ENCODE results near the gene CCR3.

The CCR3 gene

GRCh38 chr3:46215810-46216414 lies 26.3 kb upstream of the CCR3 start:
- no peak for DNase-seq (ENCODE audit: low spot score)
- in situ Hi-C loops (cut with MboI; ENCODE audit: low pct_unique_long_range_greater_than_20kb, low sequenced_read_pairs, unreplicated experiment) = loop anchor here (10.0 kb wide), 1 partner anchor 271 kb away; the partner anchor contains the start of gene CXCR6
- no peak for TF ChIP-seq CTCF (IDR thresholded peaks at IDR 0.05; ENCODE audit: extremely low read depth, insufficient read depth, missing control alignments)

- no peak for DNase-seq (ENCODE audit: low spot score)
- in situ Hi-C loops (cut with MboI; ENCODE audit: low pct_unique_long_range_greater_than_20kb, low sequenced_read_pairs, unreplicated experiment) = loop anchor here (10.0 kb wide), 1 partner anchor 273 kb away; the partner anchor contains the start of gene CXCR6
- TF ChIP-seq CTCF (IDR thresholded peaks at IDR 0.05; ENCODE audit: extremely low read depth, insufficient read depth, missing control alignments) = no peak
Measured at GRCh38 chr3:46218196-46218709, 24.0 kb upstream of the CCR3 start.

- no peak for TF ChIP-seq CTCF (IDR thresholded peaks at IDR 0.05; ENCODE audit: extremely low read depth, insufficient read depth, missing control alignments)
- no peak for DNase-seq (ENCODE audit: low spot score)
- in situ Hi-C loops (cut with MboI; ENCODE audit: low pct_unique_long_range_greater_than_20kb, low sequenced_read_pairs, unreplicated experiment) = no loop called here
Measured at GRCh38 chr3:46221391-46221790, 20.9 kb upstream of the CCR3 start.

DNA sequence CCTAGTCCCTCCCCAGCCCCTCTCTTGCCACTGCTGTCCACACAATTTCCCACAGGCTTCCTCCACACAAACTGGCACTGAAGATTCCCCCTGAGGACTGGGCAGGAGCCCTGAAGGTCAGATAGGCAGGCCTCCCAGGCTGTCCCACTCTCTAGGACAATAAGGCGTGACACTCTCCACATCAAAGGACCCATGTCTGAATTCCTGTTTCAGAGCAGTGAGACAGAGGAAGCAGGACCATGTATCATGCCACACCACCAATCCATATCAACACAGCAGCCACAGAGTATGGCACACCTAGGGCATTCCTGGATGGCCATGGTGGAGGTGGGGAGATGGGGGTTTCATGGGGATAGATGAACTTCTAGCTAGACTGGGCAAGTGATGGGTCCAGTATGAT lies 20.3 kb upstream of the CCR3 start:
- in situ Hi-C loops (cut with MboI; ENCODE audit: low pct_unique_long_range_greater_than_20kb, low sequenced_read_pairs, unreplicated experiment) = no loop called here
- DNase-seq (ENCODE audit: low spot score) = no peak
- no peak for TF ChIP-seq CTCF (IDR thresholded peaks at IDR 0.05; ENCODE audit: extremely low read depth, insufficient read depth, missing control alignments)

DNA sequence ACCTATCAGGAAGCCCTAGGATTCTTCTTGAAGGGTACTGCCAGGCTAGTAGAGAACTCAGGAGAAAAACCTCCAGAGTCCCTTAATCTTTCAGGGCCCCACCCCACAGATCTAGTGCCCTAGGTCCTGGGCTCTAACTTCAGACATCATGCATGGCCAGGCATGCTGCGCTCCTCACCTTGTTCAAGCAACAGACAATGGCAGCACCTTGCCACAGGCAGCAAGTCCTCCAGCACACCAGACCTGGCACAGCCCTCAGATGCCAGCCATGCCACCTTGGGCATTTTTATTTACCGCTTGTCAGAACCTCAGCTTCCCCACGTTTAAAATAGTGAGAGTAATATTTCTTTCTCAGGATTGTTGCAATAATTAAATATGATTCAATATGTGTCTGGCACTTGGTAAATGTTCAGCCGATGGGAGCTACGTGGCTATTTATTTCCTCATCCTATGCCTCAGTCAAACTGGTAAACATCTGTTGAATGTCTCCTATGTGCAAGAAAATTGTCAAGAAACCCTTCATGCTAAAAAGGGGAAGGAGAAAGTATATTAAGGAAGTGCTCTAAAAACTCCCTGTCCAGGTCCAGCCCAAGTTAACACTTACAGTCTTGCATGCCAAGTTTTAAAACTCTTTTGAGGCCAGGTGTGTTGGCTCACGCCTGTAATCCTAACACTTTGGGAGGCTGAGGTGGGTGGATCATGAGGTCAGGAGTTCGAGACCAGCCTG lies 19.7 kb upstream of the CCR3 start:
- no peak for DNase-seq (ENCODE audit: low spot score)
- in situ Hi-C loops (cut with MboI; ENCODE audit: low pct_unique_long_range_greater_than_20kb, low sequenced_read_pairs, unreplicated experiment) = no loop called here
- no peak for TF ChIP-seq CTCF (IDR thresholded peaks at IDR 0.05; ENCODE audit: extremely low read depth, insufficient read depth, missing control alignments)

DNA sequence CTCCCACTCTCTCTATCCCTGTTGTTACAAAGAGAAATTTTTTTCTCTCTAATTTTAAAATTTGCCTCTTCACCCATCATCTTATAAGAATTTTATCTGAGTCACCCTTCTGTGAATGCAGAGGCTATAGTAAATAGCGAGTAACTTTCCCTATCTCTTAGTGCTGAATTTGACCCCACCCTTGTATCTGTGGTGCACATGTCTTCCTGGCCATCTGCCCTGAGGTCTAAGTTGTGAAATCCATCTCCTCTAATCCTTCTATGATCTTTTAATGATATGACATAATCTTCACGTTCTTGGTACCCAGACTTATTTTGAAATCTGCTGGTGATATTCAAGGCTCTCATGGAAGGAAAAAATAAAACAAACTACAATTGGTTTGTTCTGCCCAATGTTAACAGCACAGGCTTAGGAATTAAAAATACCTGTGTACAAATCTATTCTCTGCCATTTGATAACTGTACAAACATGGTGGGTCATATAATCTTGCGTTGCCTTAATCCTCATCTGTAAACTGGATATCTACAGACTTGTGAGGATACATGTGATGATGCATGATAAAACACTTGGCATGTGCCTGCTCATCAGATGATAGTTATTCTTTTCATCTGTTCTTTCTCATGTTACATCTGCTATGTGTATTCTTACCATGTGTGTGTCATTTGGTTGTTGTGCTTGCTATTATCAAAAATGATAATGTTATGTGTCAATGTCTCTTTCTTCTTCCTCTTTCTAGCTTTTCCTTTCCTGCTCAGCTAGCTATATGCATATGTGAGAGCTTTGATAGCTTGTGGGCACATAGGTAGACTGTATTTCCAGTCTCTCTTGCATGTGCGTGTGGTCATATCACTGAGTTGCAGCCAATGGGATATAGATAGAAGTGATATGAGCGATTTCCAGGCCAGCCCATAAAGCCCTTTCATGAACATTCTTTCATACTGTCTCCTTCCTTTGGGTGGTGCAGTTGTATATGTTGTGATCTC lies 13.7 kb upstream of the CCR3 start:
- TF ChIP-seq CTCF (IDR thresholded peaks at IDR 0.05; ENCODE audit: extremely low read depth, insufficient read depth, missing control alignments) = no peak
- DNase-seq (ENCODE audit: low spot score) = no peak
- in situ Hi-C loops (cut with MboI; ENCODE audit: low pct_unique_long_range_greater_than_20kb, low sequenced_read_pairs, unreplicated experiment) = no loop called here

Measured in GM13977 (cell line).